Loucy (cell line): ENCODE data around the gene CASZ1.

Experiments
- CTCF ChIP-seq: fragments of 200-600 bp; sonication (generic); conservative IDR thresholded peaks from 2 replicates; pipeline ENCODE4 v1.5.1; 2014; ENCODE audit warnings: mild to moderate bottlenecking, antibody characterized with exemption, low read length
- EZH2phosphoT487 ChIP-seq: fragments of 200-600 bp; IDR thresholded peaks from 2 replicates; pipeline ENCODE4 v1.6.1; 2018; ENCODE audit warnings: antibody characterized with exemption, mild to moderate bottlenecking, moderate library complexity, borderline replicate concordance

GRCh38 chr1:10693497-10694273 is 102.8 kb downstream of the CASZ1 start:
- TF ChIP-seq CTCF (no peak), EZH2phosphoT487 (no peak)
